ENCODE results near the gene SLC39A11. TPM values are rescaled to one million over a fixed set of nuclear protein-coding genes. Genes with fewer than 3 reads are reported as not detected.

Gene SLC39A11
- total RNA-seq, 1 experiment from 2014 or later, result 15.2 TPM

DNA sequence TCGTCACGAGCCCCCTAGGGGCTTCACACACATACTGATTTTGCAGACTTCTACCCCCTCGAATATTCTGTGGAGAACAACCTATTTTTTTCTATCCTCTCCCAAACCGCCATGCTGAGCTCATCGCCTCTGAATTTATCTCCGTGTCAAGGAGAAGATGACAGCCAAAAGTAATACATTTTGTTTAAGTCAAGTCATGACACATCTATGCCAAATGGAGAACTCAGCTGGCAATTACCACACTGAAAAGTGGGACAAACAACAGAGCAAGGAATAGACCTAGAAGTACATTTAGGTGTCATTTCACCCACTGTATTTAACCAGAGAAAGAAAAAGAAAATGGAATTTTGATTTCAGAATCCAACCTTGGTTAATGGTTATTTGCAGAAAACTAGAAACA is 260.2 kb downstream of the SLC39A11 start:
- no peak overlapping the region for H3K18ac ChIP-seq (ENCODE audit: insufficient read length, low read depth, low read length)
- H3K14ac ChIP-seq (ENCODE audit: insufficient read depth, low read length), result no peak overlapping the region
- H2BK12ac ChIP-seq (ENCODE audit: insufficient read length, low read depth, low read length), result no peak overlapping the region
- H3K79me1 ChIP-seq (ENCODE audit: insufficient read depth, low read depth, low read length, poor library complexity, severe bottlenecking), result no peaks in the 10 kb centered on the region
- H3K4me1 ChIP-seq (ENCODE audit: insufficient read depth, low read length), result no peaks in the 10 kb centered on the region
- H2AFZ ChIP-seq (ENCODE audit: low read length), result no peak overlapping the region
- no CpG with 5 or more reads among the region's 6 CpGs for WGBS (ENCODE audit: extremely low coverage, insufficient read length, low lambda C conversion rate)
- no peak overlapping the region for H2BK120ac ChIP-seq (ENCODE audit: low read depth, low read length, poor library complexity, severe bottlenecking)
- H3K4me2 ChIP-seq (ENCODE audit: insufficient read depth, insufficient read length, low read length), result no peak overlapping the region
- no peak overlapping the region for H2AK5ac ChIP-seq (ENCODE audit: insufficient read length, low read length)
- H3K9me3 ChIP-seq (ENCODE audit: control insufficient read depth, low read depth, low read length), result no peaks in the 10 kb centered on the region
- H4K8ac ChIP-seq (replicated peaks; ENCODE audit: insufficient read length, low read depth, low read length), result no peak overlapping the region
- Mint-ChIP-seq H3K4me1 (0 out of 4 replicates have a peak, but pooled peaks cover 2 to 3% of the 10 kb centered on the region in 2 experiments), H3K4me3 (no peak overlapping the region), H3K27me3 (ENCODE audit: low read depth) (no peaks in the 10 kb centered on the region; the same call in 1 of the 2 replicates), H3K36me3 (ENCODE audit: insufficient read depth in 1 of 3, low read depth in 3 of 3) (no peaks in the 10 kb centered on the region; a peak in 2 of 7 replicates), H3K27ac (no peak overlapping the region), H3K9me3 (peaks cover under 1% of the 10 kb centered on the region in 2 experiments; a peak in 1 of 5 replicates)
- H2BK5ac ChIP-seq (ENCODE audit: insufficient read length, low read length), result no peak overlapping the region
- TF ChIP-seq, protein P1, sequence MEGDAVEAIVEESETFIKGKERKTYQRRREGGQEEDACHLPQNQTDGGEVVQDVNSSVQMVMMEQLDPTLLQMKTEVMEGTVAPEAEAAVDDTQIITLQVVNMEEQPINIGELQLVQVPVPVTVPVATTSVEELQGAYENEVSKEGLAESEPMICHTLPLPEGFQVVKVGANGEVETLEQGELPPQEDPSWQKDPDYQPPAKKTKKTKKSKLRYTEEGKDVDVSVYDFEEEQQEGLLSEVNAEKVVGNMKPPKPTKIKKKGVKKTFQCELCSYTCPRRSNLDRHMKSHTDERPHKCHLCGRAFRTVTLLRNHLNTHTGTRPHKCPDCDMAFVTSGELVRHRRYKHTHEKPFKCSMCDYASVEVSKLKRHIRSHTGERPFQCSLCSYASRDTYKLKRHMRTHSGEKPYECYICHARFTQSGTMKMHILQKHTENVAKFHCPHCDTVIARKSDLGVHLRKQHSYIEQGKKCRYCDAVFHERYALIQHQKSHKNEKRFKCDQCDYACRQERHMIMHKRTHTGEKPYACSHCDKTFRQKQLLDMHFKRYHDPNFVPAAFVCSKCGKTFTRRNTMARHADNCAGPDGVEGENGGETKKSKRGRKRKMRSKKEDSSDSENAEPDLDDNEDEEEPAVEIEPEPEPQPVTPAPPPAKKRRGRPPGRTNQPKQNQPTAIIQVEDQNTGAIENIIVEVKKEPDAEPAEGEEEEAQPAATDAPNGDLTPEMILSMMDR (conservative IDR thresholded peaks at IDR 0.05), result no peak
- no peak overlapping the region for H2BK20ac ChIP-seq (ENCODE audit: low read depth, low read length, poor library complexity, severe bottlenecking)
- no peak overlapping the region for H3K9ac ChIP-seq (ENCODE audit: extremely low read depth, insufficient read length, low read length)
- no peak overlapping the region for H4K5ac ChIP-seq (ENCODE audit: insufficient read length, low read depth, low read length)
- H3K56ac ChIP-seq (ENCODE audit: insufficient read length, low read depth, low read length), result no peak overlapping the region
- H2BK15ac ChIP-seq (ENCODE audit: low read depth, low read length), result no peak overlapping the region
- no peaks in the 10 kb centered on the region for H4K20me1 ChIP-seq (ENCODE audit: control insufficient read depth, insufficient read depth, insufficient read length)
- H4K91ac ChIP-seq (ENCODE audit: insufficient read length, low read depth, low read length), result no peak overlapping the region
- no peaks in the 10 kb centered on the region for H3K27me3 ChIP-seq (ENCODE audit: insufficient read depth, low read length)
- H3K23ac ChIP-seq (ENCODE audit: insufficient read length, low read depth, low read length), result no peak overlapping the region
- no peaks in the 10 kb centered on the region for H3K79me2 ChIP-seq (ENCODE audit: insufficient read depth, low read length)
- DNase-seq, result no peak
- H3T11ph ChIP-seq (ENCODE audit: low read length), result no peak overlapping the region
- no peak overlapping the region for H3K27ac ChIP-seq (ENCODE audit: insufficient read length, low read depth, low read length)
- H3K23me2 ChIP-seq (ENCODE audit: insufficient read length, low read depth, low read length, poor library complexity, severe bottlenecking), result no peaks in the 10 kb centered on the region
- H3K4ac ChIP-seq (ENCODE audit: low read depth, low read length), result no peak overlapping the region
